HG02571 (cell line): ENCODE results near the gene ARHGEF26.

ENCODE experiments used
- ATAC-seq: cut with Tn5 transposase; IDR thresholded peaks from one replicate; pipeline ENCODE4 v1.9.1; 2021; ENCODE audit warnings: mild to moderate bottlenecking, moderate library complexity; ENCODE audit not compliant: unreplicated experiment

The ARHGEF26 gene

DNA sequence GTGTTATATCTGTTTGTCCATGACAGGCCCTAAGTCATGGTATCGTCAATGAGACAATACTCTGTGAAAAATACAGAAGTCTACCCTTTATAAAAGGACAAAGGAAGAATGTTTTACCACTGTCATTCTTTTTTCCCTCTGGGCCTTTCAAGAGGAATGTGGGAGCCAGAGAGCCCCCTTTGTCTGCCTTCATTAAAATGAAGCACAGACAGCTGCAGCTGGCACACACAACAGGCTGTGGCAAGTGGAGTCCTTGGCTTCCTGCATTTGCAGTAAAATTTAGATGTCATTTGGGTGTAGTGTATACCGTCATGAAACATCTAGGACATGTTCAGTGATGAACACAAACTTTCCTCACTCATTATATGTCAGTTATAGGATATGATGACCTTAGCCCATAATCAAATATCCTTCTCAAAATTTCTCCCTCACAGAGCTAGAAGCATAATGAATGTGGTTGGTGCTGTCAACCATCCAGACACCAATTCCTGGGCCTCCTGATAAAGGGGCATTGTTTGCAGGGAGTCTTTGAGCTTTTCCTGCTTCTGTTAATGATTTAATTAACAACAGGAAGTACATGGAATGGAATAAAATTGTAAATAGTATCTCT is 126.7 kb downstream of the ARHGEF26 start:
- no peak for ATAC-seq

DNA sequence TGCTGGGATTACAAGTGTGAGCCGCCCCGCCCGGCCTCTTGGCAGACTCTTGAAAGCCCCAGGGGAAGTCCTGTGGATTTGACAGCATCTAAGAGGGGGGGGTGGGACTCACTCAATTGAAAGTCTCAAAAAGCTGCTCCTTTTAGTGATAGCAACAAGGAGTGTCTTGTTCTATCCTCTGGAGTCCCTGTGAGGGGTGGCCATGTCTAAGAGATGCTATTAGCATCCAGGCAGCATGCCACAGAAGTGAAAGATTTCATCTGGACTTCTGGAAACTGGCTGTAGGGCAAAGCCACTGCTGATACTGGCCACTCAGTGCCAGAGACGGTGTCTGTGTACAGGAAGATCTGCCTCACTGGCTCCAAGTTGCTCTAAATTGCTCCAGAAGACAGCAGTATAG is 129.1 kb downstream of the ARHGEF26 start:
- no peak for ATAC-seq

DNA sequence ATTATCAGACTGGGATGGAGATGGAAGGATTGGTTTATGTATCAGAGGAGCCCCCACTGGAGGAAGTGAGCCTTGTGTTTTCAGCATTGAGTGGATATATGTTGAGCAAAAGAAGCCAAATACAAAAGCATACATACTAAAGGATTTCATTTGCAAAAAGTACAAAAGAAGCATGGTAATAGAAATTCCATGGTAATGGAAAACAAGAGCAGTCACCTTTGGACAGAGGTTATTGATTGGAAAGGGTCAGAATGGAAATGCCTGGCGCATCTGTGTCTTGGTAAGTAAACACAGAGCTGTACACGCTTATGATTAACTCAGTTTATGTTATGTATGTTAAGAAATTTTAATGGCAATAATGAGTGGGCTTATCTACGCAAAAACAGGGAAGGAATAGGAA is 130.4 kb downstream of the ARHGEF26 start:
- ATAC-seq: no peak

DNA sequence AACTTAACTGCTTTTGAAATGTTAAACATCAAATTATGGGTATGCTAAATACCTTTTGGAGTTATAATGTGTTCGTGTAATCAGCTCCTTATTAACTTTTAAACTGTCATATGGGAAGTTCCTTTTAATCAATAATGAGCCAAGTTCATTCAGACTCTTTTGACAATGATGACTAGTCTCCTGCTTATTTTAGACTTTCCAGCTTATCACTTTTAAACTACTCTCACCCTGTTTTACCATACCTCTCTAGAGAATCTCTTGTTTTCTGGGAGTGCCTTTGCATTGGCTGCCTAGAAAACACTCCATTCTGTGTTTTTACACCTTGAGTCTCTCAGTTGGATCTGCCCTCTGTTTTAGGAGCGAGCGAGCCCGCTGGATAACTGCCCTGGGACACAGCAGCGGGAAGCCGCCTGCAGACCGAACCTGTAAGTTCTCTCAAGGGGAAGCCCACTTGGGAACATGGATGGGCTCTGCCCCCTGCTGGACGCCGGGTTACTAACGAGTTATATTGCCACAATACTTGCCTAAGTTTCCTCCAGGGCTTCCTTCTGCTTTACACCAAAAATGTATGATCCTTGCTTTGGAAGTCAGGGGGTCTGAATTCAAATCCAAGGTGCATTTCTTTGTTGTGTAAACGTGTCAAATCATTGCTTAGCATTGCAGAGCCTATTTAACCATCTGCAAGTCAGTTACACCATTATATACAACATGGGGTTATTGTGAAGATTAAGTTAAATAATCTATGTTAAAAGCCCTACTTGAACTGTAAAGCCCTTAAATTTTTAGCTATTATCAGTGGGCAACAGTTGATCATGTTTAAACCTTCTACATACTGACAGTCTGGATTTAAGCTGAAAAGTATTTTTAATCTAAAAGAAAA is 131.8 kb downstream of the ARHGEF26 start:
- no peak for ATAC-seq

DNA sequence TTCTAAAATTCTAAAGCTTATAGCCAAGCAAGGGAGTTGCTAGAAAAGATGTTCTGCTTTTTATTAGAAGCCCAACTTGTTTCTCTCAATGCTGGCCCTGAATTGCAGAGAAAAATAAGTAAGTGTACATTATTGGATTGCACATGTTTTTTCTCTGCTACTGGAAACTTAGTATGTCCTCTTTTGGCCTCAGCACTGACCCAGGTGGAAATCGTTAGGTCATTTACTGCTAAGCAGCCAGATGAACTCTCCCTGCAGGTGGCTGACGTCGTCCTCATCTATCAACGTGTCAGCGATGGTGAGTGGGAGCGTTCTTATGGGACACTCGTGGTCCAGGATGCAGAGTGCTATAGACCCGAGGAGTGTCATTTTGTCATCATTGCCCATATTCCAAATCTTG is 133.3 kb downstream of the ARHGEF26 start:
- no peak for ATAC-seq

DNA sequence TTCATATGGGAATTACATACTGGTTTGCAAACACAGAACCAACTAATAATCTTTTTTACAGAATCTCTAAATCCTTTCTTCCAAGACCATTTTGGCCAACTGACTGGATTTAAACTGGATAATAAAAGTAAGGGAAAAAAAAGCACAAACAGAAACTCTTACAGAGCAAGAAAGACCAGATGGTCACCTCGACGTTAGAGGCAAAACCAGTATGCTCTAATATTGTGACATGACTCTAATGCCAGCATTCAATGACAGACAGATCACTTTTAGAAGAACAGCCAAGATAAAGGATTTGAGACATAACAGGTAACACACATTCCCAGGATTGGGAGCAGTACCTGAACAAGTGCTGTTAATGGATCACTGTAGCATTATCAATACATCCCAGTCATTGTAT is 152.2 kb downstream of the ARHGEF26 start:
- ATAC-seq: no peak

DNA sequence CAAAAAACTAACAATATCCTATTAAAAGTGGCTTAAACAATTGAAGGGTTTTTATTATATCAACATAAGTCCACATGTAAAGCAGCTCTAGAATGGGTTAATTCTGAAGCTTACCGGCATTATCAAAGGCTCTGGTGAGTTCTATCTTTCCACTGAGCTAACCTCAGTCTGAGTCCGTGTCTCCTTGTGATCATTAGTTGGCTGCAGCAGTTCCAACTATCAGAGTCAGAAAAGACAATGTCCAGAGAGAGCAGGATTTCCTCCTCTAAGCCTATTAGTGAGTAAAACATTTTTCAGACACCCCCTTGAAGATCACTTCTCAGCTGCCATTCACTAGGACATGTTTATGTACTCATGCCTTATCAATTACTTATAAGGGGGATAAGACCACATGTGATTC is 153.2 kb downstream of the ARHGEF26 start:
- no peak for ATAC-seq

DNA sequence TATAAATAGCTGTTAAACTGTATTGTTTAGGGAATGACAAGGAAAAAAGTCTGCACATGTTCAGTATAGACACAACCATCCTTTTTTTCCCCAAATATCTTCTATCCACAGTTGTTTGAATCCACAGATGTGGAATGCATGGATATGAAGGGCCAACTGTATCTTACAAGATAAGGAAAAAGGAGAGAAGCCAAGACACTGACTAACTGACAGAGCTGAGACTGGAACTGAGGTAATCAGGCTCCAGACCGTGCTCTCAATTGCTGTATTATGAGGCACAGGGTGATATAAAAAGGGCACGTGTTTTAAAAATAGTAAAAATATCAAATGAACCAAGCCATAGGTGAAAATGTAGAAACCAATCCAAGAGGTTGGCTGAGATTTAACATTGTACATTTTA is 154.1 kb downstream of the ARHGEF26 start:
- no peak for ATAC-seq

DNA sequence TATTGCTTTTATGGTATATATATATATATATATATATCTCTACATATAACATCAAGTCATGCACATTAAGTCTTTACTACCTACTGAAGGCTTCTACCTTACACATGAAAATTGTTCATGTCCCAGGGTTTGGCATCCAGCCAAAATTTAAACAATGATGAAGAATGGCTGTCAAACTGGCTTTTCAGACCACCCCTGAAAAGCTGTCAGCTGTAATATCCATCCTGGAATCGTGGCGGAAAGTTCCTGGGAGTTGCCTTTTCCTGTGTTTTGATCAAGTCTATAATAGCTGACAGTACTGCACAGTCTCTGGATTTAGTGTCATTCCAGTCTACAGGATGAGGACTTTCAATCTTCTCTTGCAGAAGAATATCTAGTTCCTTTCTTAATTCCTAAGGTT is 154.8 kb downstream of the ARHGEF26 start:
- ATAC-seq: no peak

DNA sequence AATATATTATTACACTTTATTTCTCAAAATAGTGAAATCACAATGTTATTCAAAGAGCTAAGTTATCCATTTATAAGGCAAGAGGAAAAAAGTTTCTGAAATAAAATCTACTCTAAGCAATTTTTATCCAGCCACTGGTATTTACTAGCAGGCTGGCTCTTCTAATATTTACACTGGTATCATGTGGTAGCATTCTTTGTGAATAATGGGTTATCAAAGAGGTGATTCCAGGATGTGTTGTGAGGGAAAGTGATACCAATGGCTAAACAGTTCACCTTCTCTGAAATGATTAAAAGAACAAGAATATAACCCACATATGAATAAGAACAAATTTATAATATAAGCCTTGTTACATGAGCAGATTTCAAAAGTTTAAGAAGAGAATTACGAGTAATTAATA is 159.0 kb downstream of the ARHGEF26 start:
- no peak for ATAC-seq

DNA sequence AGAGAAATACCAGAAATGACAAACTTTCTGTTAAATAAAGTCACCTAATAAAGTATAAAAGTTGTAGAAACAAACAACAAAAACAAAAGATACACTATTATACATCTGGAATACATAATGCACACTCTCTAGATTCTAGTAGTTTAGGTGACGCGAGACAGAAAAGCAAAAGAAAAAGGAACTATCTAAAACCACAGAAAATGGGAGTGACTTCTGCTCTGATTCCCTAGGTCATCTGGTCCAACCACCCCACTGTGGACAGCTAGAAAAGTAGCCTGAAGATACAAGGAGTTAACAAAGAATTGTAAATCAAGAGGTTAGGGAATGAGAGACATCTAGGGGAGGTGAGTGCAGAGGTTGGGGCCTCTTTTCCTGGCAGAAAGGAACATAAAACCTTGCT is 164.0 kb downstream of the ARHGEF26 start:
- no peak for ATAC-seq

DNA sequence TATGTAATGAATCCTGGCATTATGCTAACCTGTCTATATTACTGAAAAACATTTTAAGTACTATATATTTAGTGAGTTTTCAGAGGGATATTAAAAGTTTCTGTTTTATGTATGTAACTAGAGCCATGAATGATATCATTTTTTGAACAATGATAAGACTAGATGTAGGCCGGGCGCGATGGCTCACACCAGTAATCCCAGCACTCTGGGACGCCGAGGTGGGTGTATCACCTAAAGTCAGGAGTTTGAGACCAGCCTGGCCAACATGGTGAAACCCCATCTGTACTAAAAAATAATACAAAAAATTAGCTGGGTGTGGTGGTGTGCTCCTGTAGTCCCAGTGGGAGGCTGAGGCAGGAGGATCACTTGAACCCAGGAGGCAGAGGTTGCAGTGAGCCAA is 169.0 kb downstream of the ARHGEF26 start:
- ATAC-seq: no peak

DNA sequence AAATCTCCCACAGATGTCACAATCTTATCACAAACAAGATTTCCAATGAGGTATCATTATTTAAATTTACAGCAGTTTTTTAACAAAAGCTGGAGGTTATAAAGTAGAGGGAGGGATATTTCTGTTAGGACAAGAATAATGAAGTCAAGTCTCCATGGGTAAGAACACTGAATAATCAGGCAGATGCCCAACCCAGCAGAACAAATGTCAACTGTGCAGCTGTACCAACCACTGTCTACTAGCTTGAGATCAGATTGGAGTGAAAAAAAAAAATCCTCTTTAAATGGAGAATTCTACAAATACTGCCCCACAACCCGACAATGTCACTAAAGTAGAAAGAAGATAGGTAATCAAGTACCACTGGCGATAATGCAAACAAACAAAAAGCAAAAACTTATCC is 172.8 kb downstream of the ARHGEF26 start:
- ATAC-seq: no peak

DNA sequence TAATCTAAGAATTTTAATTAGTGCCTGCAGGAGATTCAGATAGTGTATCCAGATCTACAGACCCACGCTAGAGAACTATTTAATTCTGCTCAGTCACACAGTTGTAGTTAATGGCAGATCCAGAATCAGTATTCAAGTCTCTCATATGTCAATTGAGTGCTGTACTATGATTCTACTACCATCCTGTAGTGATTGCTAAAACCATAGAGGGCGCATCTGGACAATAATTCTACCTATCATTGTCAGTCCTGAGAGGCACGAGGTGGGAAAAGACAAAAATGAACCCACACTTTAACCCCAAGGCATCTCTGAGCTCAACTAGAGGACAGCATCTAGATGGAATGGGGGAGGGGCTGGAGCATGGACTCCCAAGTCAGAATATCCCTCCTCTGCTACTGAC is 180.4 kb downstream of the ARHGEF26 start:
- no peak for ATAC-seq

DNA sequence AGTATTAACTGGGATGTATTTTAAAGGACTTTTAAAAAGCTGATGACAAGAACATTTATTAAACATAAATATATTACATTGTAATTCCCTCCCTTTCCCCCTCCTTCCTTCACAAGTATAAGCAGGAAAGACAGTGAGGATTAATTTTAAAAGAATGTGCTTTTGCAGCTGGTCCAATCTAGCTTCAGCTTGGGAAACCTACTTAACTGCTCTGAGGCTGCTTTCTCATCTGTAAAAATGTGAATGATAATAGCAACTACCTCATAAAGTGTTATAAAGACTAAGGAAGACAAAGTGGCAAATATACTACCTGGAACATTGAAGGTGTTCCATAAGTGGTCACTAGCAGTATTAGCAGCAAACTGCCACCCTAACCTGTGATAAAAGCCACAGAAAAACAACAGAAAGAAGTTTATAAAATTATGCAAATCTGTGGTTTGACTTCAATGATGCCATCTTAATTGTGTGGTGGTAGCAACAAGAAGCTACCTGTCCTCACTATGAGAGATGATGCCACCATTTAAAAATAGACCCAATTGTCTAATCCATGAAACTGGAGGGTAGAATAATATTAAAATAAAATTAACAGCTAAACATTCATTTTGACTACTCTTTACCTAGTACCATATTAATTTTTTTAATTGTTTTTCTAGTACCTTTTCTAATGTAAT is 183.1 kb downstream of the ARHGEF26 start:
- ATAC-seq: no peak

DNA sequence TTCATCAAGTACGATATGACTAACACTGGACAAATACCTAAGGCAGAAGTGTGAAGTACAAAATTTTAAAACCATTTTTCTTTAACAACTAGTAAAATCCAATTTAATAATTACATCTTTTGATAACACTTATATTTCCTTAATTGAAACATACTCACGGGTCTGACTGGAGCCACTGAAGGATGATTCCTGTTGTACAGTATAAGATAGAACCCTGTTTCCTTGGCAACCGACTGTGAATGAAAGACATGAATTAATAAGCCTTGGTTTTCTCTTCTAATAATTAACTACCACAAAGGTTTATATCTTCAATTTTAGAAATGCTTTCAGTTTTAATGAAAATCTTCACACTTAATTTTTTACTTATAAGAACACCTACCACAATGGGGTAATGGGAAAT is 183.7 kb downstream of the ARHGEF26 start:
- ATAC-seq: no peak

DNA sequence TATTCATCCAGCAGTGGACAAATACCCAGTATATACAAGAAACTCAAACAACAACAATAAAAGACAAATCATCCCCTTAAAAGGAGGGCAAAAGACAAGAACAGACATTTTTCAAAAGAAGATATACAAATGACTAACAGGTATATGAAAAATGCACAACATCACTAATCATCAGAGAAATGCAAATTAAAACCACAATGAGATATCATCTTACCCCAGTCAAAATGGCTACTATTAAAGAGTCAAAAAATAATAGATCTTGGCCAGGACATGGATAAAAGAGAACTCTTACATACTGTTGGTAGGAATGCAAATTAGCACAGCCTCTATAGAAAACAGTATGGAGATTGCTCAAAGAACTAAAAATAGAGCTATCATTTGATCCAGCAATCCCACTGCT is 186.2 kb downstream of the ARHGEF26 start:
- no peak for ATAC-seq
